ENCODE data around the gene CCDC92B.

The CCDC92B gene

GRCh38 chr17:2778489-2778888 is 29.0 kb upstream of the CCDC92B start:
- H3K27me3 ChIP-seq (ENCODE audit: control insufficient read depth, insufficient read depth, low read length): no peaks in the 10 kb centered on the region
- no peaks in the 10 kb centered on the region for H3K4me1 ChIP-seq (ENCODE audit: control insufficient read depth, insufficient read depth, low read length)
- no CpG with 5 or more reads among the region's 6 CpGs for WGBS (ENCODE audit: insufficient coverage, insufficient read length)
- H3K9me3 ChIP-seq (ENCODE audit: control insufficient read depth, insufficient read depth, low read length): no peaks in the 10 kb centered on the region
- no peak overlapping the region for H3K4me3 ChIP-seq (ENCODE audit: low read length)
- no peaks in the 10 kb centered on the region for H3K36me3 ChIP-seq (ENCODE audit: control insufficient read depth, insufficient read depth, low read length)
- no peak overlapping the region for H3K27ac ChIP-seq (ENCODE audit: low read length)
- no peak for DNase-seq (ENCODE audit: low read depth, low spot score)

DNA sequence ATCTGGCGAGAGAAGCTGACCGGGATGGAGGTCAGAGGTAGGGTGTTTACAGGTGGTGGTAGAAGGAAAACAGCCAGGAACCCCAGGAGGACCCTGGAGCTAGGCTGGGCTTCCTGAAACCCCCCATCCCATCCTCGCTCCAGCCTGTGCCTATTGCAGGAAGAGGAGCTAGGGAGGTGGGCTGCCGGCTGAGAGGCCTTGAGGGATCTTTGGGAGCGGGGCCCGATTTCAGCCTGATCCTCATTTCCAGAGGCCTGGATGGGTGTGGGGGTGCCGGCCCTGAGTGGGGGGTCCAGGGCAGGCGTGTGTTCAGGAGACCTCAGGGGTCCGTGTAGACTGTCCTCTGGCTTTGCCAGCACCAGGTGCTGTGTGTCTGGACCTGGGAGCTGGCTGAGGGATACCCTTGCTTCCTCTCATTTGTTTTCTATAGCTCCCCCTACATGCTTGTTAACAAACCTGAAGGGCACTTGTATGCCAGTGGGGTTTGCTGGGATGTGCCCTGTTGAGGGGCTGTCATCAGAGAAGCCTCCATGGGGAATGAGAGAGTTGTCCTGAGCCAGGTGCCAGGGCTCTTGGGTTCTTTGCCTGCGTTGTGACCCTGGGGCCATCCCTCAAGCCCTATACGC is 27.9 kb upstream of the CCDC92B start:
- no peaks in the 10 kb centered on the region for H3K9me3 ChIP-seq (ENCODE audit: control insufficient read depth, insufficient read depth, low read length)
- no peak for DNase-seq (ENCODE audit: low read depth, low spot score)
- WGBS (ENCODE audit: insufficient coverage, insufficient read length): no CpG with 5 or more reads among the region's 11 CpGs
- no peaks in the 10 kb centered on the region for H3K4me1 ChIP-seq (ENCODE audit: control insufficient read depth, insufficient read depth, low read length)
- H3K27ac ChIP-seq (ENCODE audit: low read length): no peak overlapping the region
- peak overlapping the region; percentile 71 for H3K4me3 ChIP-seq (ENCODE audit: low read length)
- H3K36me3 ChIP-seq (ENCODE audit: control insufficient read depth, insufficient read depth, low read length): no peaks in the 10 kb centered on the region
- no peaks in the 10 kb centered on the region for H3K27me3 ChIP-seq (ENCODE audit: control insufficient read depth, insufficient read depth, low read length)

GRCh38 chr17:2776589-2777241 is 27.3 kb upstream of the CCDC92B start:
- Histone ChIP-seq H3K27ac (ENCODE audit: low read length) (no peak overlapping the region), H3K36me3 (ENCODE audit: control insufficient read depth, insufficient read depth, low read length) (no peaks in the 10 kb centered on the region), H3K4me3 (ENCODE audit: low read length) (peak overlapping the region; percentile 71), H3K4me1 (ENCODE audit: control insufficient read depth, insufficient read depth, low read length) (no peaks in the 10 kb centered on the region), H3K27me3 (ENCODE audit: control insufficient read depth, insufficient read depth, low read length) (no peaks in the 10 kb centered on the region), H3K9me3 (ENCODE audit: control insufficient read depth, insufficient read depth, low read length) (no peaks in the 10 kb centered on the region)
- no CpG with 5 or more reads among the region's 80 CpGs for WGBS (ENCODE audit: insufficient coverage, insufficient read length)
- DNase-seq (ENCODE audit: low read depth, low spot score): no peak

DNA sequence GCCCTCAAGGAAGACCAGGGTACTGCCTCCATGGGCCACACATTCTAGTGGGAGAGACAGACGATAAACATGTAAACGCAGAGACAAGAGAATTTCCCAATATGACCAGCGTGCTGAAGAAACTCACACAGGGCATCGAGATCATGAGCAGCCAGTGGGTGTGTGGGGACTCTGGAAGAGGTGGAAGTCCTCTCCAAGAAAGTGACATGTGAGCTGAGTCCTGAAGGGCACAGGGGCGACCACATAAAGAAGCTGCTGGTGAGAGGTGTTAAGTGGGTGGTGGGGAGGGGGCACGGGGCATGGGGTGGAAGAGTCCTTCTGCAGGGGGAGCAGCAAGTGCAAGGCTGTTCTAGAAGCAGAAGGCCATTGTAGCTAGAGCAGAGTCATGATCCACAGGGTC is 25.8 kb upstream of the CCDC92B start:
- no peak for DNase-seq (ENCODE audit: low read depth, low spot score)
- H3K27me3 ChIP-seq (ENCODE audit: control insufficient read depth, insufficient read depth, low read length): no peaks in the 10 kb centered on the region
- no peak overlapping the region for H3K27ac ChIP-seq (ENCODE audit: low read length)
- no peak overlapping the region for H3K4me3 ChIP-seq (ENCODE audit: low read length)
- H3K36me3 ChIP-seq (ENCODE audit: control insufficient read depth, insufficient read depth, low read length): no peaks in the 10 kb centered on the region
- no CpG with 5 or more reads among the region's 6 CpGs for WGBS (ENCODE audit: insufficient coverage, insufficient read length)
- H3K9me3 ChIP-seq (ENCODE audit: control insufficient read depth, insufficient read depth, low read length): no peaks in the 10 kb centered on the region
- no peaks in the 10 kb centered on the region for H3K4me1 ChIP-seq (ENCODE audit: control insufficient read depth, insufficient read depth, low read length)

- Histone ChIP-seq H3K27me3 (ENCODE audit: control insufficient read depth, insufficient read depth, low read length) (no peaks in the 10 kb centered on the region), H3K9me3 (ENCODE audit: control insufficient read depth, insufficient read depth, low read length) (no peaks in the 10 kb centered on the region), H3K27ac (ENCODE audit: low read length) (no peak overlapping the region), H3K4me1 (ENCODE audit: control insufficient read depth, insufficient read depth, low read length) (no peaks in the 10 kb centered on the region), H3K4me3 (ENCODE audit: low read length) (no peak overlapping the region), H3K36me3 (ENCODE audit: control insufficient read depth, insufficient read depth, low read length) (no peaks in the 10 kb centered on the region)
- no CpG with 5 or more reads among the region's 12 CpGs for WGBS (ENCODE audit: insufficient coverage, insufficient read length)
- no peak for DNase-seq (ENCODE audit: low read depth, low spot score)
These were observed 20.7 kb upstream of the CCDC92B start for GRCh38 chr17:2770129-2770528.

DNA sequence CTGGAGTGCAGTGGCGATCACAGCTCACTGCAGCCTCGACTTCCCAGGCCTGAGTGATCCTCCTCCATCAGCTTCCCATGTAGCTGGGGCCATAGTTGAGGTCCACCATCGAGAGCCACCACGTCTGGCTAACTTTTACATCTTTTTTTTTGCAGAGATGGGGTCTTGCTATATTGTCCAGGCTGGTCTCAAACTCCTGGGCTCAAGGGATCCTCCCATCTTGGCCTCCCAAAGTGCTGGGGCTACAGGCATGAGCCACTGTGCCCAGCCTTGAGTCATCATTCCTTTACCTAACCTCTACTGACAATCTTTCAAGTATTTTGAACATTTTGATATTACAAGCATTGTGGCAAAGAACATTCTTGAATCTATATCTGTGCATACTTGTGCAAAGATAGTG is 9.4 kb upstream of the CCDC92B start:
- no peak overlapping the region for H3K27ac ChIP-seq (ENCODE audit: low read length)
- H3K4me3 ChIP-seq (ENCODE audit: low read length): no peak overlapping the region
- H3K4me1 ChIP-seq (ENCODE audit: control insufficient read depth, insufficient read depth, low read length): peaks cover 3% of the 10 kb centered on the region; the same call in 1 of the 2 replicates
- H3K27me3 ChIP-seq (ENCODE audit: control insufficient read depth, insufficient read depth, low read length): no peaks in the 10 kb centered on the region
- no CpG with 5 or more reads among the region's 4 CpGs for WGBS (ENCODE audit: insufficient coverage, insufficient read length)
- no peak for DNase-seq (ENCODE audit: low read depth, low spot score)
- no peaks in the 10 kb centered on the region for H3K36me3 ChIP-seq (ENCODE audit: control insufficient read depth, insufficient read depth, low read length)
- H3K9me3 ChIP-seq (ENCODE audit: control insufficient read depth, insufficient read depth, low read length): no peaks in the 10 kb centered on the region

DNA sequence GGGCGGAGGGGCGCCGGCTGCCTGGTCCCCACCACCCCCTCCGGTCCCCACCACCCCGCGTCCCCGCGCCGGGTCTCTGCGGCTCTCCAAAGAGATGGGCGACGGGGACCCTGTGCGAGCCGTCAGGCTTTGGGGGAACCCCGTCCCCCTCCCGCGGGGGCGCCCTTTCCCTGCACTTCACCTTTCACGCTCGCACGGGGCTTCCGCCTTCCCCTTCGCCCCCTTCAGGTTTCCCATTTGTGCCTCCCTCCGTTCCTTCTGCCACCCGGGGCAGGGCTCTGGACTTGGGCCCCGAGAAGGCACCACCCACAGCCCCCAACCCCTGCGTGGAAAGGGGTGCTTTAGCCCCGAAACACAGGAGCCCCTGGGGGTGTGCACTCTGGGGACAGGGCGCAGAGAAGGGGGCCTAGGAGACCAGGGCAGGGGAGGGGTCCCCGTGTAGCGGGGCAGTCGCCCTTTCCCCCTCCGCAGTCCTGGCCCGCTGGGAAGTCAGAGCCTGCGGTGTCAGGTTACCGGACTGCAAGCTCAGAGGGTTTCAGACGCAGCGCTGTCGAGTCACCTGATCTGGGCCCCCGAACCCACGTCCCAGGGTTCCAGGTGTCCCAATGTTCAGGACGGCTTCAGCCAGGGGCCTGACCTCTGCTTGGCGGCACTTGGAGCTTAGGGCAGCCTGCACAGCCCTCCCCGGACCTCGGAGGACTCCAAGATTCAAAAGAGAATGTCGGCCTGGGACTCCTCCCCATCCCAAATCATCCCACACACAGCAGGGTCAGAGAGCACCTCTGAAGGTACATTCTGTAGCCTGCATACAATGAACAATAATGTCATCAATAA is 6.7 kb upstream of the CCDC92B start:
- H3K36me3 ChIP-seq (ENCODE audit: control insufficient read depth, insufficient read depth, low read length): no peaks in the 10 kb centered on the region
- WGBS (ENCODE audit: insufficient coverage, insufficient read length): no CpG with 5 or more reads among the region's 46 CpGs
- H3K27ac ChIP-seq (ENCODE audit: low read length): no peak overlapping the region
- H3K9me3 ChIP-seq (ENCODE audit: control insufficient read depth, insufficient read depth, low read length): no peaks in the 10 kb centered on the region
- DNase-seq (ENCODE audit: low read depth, low spot score): no peak
- peak overlapping the region; percentile 53; the same call in 1 of the 2 replicates for H3K4me3 ChIP-seq (ENCODE audit: low read length)
- no peaks in the 10 kb centered on the region for H3K27me3 ChIP-seq (ENCODE audit: control insufficient read depth, insufficient read depth, low read length)
- H3K4me1 ChIP-seq (ENCODE audit: control insufficient read depth, insufficient read depth, low read length): peaks cover 5% of the 10 kb centered on the region; the same call in 1 of the 2 replicates

DNA sequence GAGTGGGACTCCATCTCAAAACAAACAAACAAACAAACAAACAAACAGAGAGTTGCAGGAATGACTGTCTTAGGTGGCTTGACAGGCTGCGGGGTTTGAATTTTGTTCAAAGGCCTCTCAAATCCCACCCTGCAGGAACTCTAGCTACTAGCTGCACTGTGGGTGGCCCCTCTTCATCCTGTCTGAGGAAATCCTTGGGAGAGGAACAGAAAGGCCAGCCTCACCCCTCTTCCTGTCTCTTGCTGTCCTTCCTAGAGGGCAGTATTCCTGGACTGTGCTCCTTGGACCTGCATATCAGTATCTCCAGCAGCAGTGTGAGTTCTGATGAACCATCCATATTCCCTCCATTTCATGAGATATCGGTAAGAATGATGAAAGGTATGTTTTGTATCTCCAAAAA is 2.0 kb upstream of the CCDC92B start:
- Histone ChIP-seq H3K4me1 (ENCODE audit: control insufficient read depth, insufficient read depth, low read length) (peaks cover 2% of the 10 kb centered on the region; the same call in 1 of the 2 replicates), H3K4me3 (ENCODE audit: low read length) (no peak overlapping the region), H3K9me3 (ENCODE audit: control insufficient read depth, insufficient read depth, low read length) (no peaks in the 10 kb centered on the region), H3K27me3 (ENCODE audit: control insufficient read depth, insufficient read depth, low read length) (no peaks in the 10 kb centered on the region), H3K36me3 (ENCODE audit: control insufficient read depth, insufficient read depth, low read length) (no peaks in the 10 kb centered on the region), H3K27ac (ENCODE audit: low read length) (no peak overlapping the region)
- DNase-seq (ENCODE audit: low read depth, low spot score): no peak
- no CpG with 5 or more reads among the region's 2 CpGs for WGBS (ENCODE audit: insufficient coverage, insufficient read length)

DNA sequence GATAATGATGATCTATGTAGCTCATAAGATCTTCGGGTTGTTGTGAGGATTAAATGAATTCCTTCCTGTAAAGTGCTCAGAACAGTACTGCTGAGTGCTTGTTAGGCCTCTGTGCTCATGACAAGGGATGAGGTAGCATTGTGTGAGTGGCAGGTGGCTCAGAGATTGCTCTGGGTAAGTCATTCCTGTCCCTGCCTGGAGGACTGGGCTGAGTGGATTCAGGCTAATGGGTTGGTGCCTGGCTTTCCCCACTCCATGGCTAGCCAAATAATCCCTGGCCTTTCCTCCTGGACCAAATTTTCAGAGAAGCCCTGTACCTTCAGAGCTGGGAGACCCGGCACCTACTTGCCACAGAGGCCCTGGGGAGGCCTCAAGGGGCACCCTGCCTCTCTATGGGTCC is 1.3 kb upstream of the CCDC92B start:
- WGBS (ENCODE audit: insufficient coverage, insufficient read length): no CpG with 5 or more reads among the region's 2 CpGs
- H3K27me3 ChIP-seq (ENCODE audit: control insufficient read depth, insufficient read depth, low read length): no peaks in the 10 kb centered on the region
- no peaks in the 10 kb centered on the region for H3K36me3 ChIP-seq (ENCODE audit: control insufficient read depth, insufficient read depth, low read length)
- H3K27ac ChIP-seq (ENCODE audit: low read length): no peak overlapping the region
- DNase-seq (ENCODE audit: low read depth, low spot score): no peak
- H3K9me3 ChIP-seq (ENCODE audit: control insufficient read depth, insufficient read depth, low read length): no peaks in the 10 kb centered on the region
- H3K4me3 ChIP-seq (ENCODE audit: low read length): no peak overlapping the region
- peaks cover 2% of the 10 kb centered on the region; the same call in 1 of the 2 replicates for H3K4me1 ChIP-seq (ENCODE audit: control insufficient read depth, insufficient read depth, low read length)

DNA sequence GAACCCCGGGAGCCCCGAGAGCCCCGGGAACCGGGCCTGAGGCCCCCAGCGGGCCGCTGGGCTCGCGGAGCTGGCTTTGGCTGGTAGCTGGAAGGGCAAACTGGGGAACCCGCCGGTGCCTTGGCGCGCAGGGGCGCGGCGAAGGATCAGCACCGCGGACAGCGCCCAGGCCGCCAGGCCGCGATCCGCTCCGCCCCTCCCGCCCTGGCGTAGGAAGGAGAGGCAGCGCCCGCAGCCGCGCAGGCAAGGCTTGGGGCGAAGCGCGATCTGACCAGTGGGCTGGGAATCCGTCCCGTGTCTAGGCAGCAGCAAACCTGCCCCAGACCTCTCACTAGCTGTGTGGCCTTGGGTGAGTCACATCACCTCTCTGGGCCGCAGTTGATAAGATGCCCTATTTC is 331 bp upstream of the CCDC92B start:
- peak overlapping the region; percentile 31; the same call in 1 of the 2 replicates for H3K4me3 ChIP-seq (ENCODE audit: low read length)
- peak; percentile 63 for DNase-seq (ENCODE audit: low read depth, low spot score)

More for the DNA sequence above, 331 bp upstream of the CCDC92B start:
- no peaks in the 10 kb centered on the region for H3K27me3 ChIP-seq (ENCODE audit: control insufficient read depth, insufficient read depth, low read length)
- H3K4me1 ChIP-seq (ENCODE audit: control insufficient read depth, insufficient read depth, low read length): peaks cover 2% of the 10 kb centered on the region; the same call in 1 of the 2 replicates
- no peaks in the 10 kb centered on the region for H3K36me3 ChIP-seq (ENCODE audit: control insufficient read depth, insufficient read depth, low read length)
- WGBS (ENCODE audit: insufficient coverage, insufficient read length): no CpG with 5 or more reads among the region's 35 CpGs
- no peaks in the 10 kb centered on the region for H3K9me3 ChIP-seq (ENCODE audit: control insufficient read depth, insufficient read depth, low read length)
- H3K27ac ChIP-seq (ENCODE audit: low read length): no peak overlapping the region

Measured in iPS DF 6.9 (cell line).